K562 (cell line): ENCODE measurements around the gene RGS3. TPM values are rescaled to one million over a fixed set of nuclear protein-coding genes. Genes with fewer than 3 reads are reported as not detected.

Source experiments
- ATAC-seq: fragments of 200-7000 bp; cut with Tn5 transposase; 3 replicates; pipeline ENCODE4 v1.9.1; 2020; ENCODE audit warnings: moderate library complexity
- BruUV-seq: library from RNA; stranded (reverse); fragments of 400-500 nt; replicated peaks from 2 replicates; lab custom pipeline; 2021; lab: Mats Ljungman, UMichigan
- CTCF ChIA-PET: fragments of 300-600 bp; formaldehyde crosslinking; extraction: SDS; loops from one replicate; lab custom pipeline; 2021; ENCODE audit warnings: low intra/inter-chr PET ratio; lab: Yijun Ruan, JAX
- POLR2A ChIA-PET: fragments of 300-600, 350-650 bp; sonication (Branson Sonifier 250); formaldehyde crosslinking; extraction: SDS; loops from one replicate; lab custom pipeline; 2021; ENCODE audit warnings: antibody characterized with exemption, inconsistent platforms; lab: Yijun Ruan, JAX
- DNase-seq, 4 experiments: peaks; one replicate each; pipeline versions ENCODE4 v3.0.0 to v3.0.0-alpha.2; 2011 to 2018; ENCODE audit warnings: low spot score in 3 of 4, mixed read lengths in 3 of 4; ENCODE audit errors: extremely low read depth in 1 of 4
- FAIRE-seq: peaks from 2 replicates; lab custom pipeline; 2011; peaks lifted over from hg19 to GRCh38; lab: Jason Lieb, UNC
- H2AFZ ChIP-seq: 2 replicates; pipeline ENCODE4 v1.6.0; 2011; ENCODE audit warnings: low read depth, low read length, control low read depth, inconsistent platforms
- H3K27ac ChIP-seq: fragments of 200-600 bp; 3 replicates; pipeline ENCODE4 v1.8.0; 2011; ENCODE audit warnings: low read depth, mild to moderate bottlenecking, control low read depth, inconsistent platforms, low read length, moderate library complexity, mixed read lengths; ENCODE audit errors: extremely low read depth
- H3K27me3 ChIP-seq, 2 experiments: fragments of 300-600 bp in 1 of 2; 2 replicates in 1 of 2; 3 replicates in 1 of 2; pipeline versions ENCODE4 v1.6.0 to v1.8.0; 2011; ENCODE audit warnings: inconsistent platforms in 2 of 2, low read length in 2 of 2, mild to moderate bottlenecking in 1 of 2, mixed read lengths in 1 of 2, moderate library complexity in 1 of 2; ENCODE audit not compliant: control insufficient read depth in 2 of 2, insufficient read depth in 2 of 2
- H3K36me3 ChIP-seq: fragments of 300-600 bp; 3 replicates; pipeline ENCODE4 v1.8.0; 2011; ENCODE audit warnings: mild to moderate bottlenecking, low read length, inconsistent platforms; ENCODE audit not compliant: control insufficient read depth, insufficient read depth
- H3K4me1 ChIP-seq, 2 experiments: fragments of 200-600 bp in 1 of 2; replicated peaks in 1 of 2; 2 replicates in 1 of 2; 3 replicates in 1 of 2; pipeline versions ENCODE4 v1.5.1 to v1.8.0; 2011; ENCODE audit warnings: inconsistent platforms in 2 of 2, low read length in 2 of 2, mild to moderate bottlenecking in 1 of 2, mixed read lengths in 1 of 2, moderate library complexity in 1 of 2; ENCODE audit not compliant: control insufficient read depth in 2 of 2, insufficient read depth in 2 of 2
- H3K4me2 ChIP-seq: 2 replicates; pipeline ENCODE4 v1.6.1; 2011; ENCODE audit warnings: low read length, control low read depth, inconsistent platforms, mixed read lengths; ENCODE audit not compliant: insufficient read depth
- H3K4me3 ChIP-seq: fragments of 200-600 bp; sonication (generic), shearing (Covaris generic); 2 replicates; pipeline ENCODE4 v1.5.1; 2016; ENCODE audit warnings: control low read depth, inconsistent platforms
- H3K79me2 ChIP-seq: fragments of 200-600 bp; 3 replicates; pipeline ENCODE4 v1.8.0; 2011; ENCODE audit warnings: low read length, inconsistent platforms; ENCODE audit not compliant: control insufficient read depth, insufficient read depth
- H3K9ac ChIP-seq, 2 experiments: 2 replicates each; pipeline versions ENCODE4 v1.6.0 to v1.6.1; 2011; ENCODE audit warnings: low read depth in 2 of 2, low read length in 2 of 2, control low read depth in 1 of 2, inconsistent platforms in 1 of 2, mild to moderate bottlenecking in 1 of 2, mixed read lengths in 1 of 2; ENCODE audit not compliant: insufficient read depth in 1 of 2
- H3K9me1 ChIP-seq: one replicate; pipeline ENCODE4 v1.6.0; 2011; ENCODE audit warnings: inconsistent platforms, mild to moderate bottlenecking, low read length, moderate library complexity; ENCODE audit not compliant: control insufficient read depth, insufficient read depth
- H3K9me3 ChIP-seq: replicated peaks from 2 replicates; pipeline ENCODE4 v1.5.1; 2011; ENCODE audit warnings: low read depth, low read length, inconsistent platforms; ENCODE audit not compliant: control insufficient read depth, insufficient read depth
- H4K20me1 ChIP-seq: replicated peaks from 2 replicates; pipeline ENCODE4 v1.6.1; 2011; ENCODE audit warnings: low read length, inconsistent platforms, mixed read lengths; ENCODE audit not compliant: control insufficient read depth, insufficient read depth
- C11orf30 ChIP-seq: fragments of 450-650 bp; IDR thresholded peaks from 2 replicates; pipeline ENCODE4 v1.6.1; 2016; ENCODE audit warnings: low read depth, mild to moderate bottlenecking
- CHCHD3 ChIP-seq: fragments of 250-450 bp; sonication (Bioruptor Pico); IDR thresholded peaks from 2 replicates; pipeline ENCODE4 v2.1.2; 2022; ENCODE audit warnings: mild to moderate bottlenecking
- CREB5 ChIP-seq: fragments of 250-450 bp; sonication (Bioruptor Pico); IDR thresholded peaks from 2 replicates; pipeline ENCODE4 v1.5.0; 2020; ENCODE audit warnings: mild to moderate bottlenecking
- FOS ChIP-seq: IDR thresholded peaks from 3 replicates; pipeline ENCODE4 v1.6.1; 2011; ENCODE audit not compliant: insufficient read length; ENCODE audit errors: extremely low read depth
- HNRNPK ChIP-seq: fragments of 200-400 bp; formaldehyde crosslinking; IDR thresholded peaks from one replicate; pipeline ENCODE4 v1.6.1; 2018; ENCODE audit warnings: mild to moderate bottlenecking, low read depth, low read length; ENCODE audit not compliant: poor library complexity, severe bottlenecking
- MXI1 ChIP-seq: IDR thresholded peaks from 2 replicates; pipeline ENCODE4 v1.6.1; 2011; ENCODE audit warnings: low read depth, mild to moderate bottlenecking, improper control_type of control experiment, low read length
- RBM15 ChIP-seq: fragments of 200-400 bp; formaldehyde crosslinking; IDR thresholded peaks from 2 replicates; pipeline ENCODE4 v1.6.1; 2018; ENCODE audit warnings: mild to moderate bottlenecking, low read length, moderate library complexity; ENCODE audit not compliant: insufficient read depth
- SIN3A ChIP-seq, 2 experiments: fragments of 150-350 bp in 1 of 2; IDR thresholded peaks; 2 replicates each; pipeline ENCODE4 v1.6.1; 2011 to 2016; ENCODE audit warnings: borderline replicate concordance in 2 of 2, low read depth in 2 of 2, low read length in 2 of 2, mild to moderate bottlenecking in 2 of 2, moderate library complexity in 2 of 2; ENCODE audit not compliant: control insufficient read depth in 1 of 2
- SIX5 ChIP-seq, 2 experiments: IDR thresholded peaks; 2 replicates each; pipeline ENCODE4 v1.6.1; 2011; ENCODE audit warnings: low read length in 2 of 2, borderline replicate concordance in 1 of 2, low read depth in 1 of 2, mild to moderate bottlenecking in 1 of 2, moderate library complexity in 1 of 2; ENCODE audit not compliant: insufficient read depth in 1 of 2
- SMARCA4 ChIP-seq: fragments of 450-650 bp; IDR thresholded peaks from 2 replicates; pipeline ENCODE4 v1.6.1; 2016
- SNAPC5 ChIP-seq: fragments of 250-450 bp; sonication (Bioruptor Pico); IDR thresholded peaks from 2 replicates; pipeline ENCODE4 v1.8.0; 2021; ENCODE audit warnings: moderate library complexity, mild to moderate bottlenecking, inconsistent platforms
- SREBF1 ChIP-seq: fragments of 150-350 bp; IDR thresholded peaks from 2 replicates; pipeline ENCODE4 v1.6.1; 2014; ENCODE audit warnings: antibody characterized with exemption, low read depth, low read length, borderline replicate concordance
- YY1 ChIP-seq, 3 experiments: IDR thresholded peaks; 2 replicates each; pipeline ENCODE4 v1.6.1; 2011; ENCODE audit warnings: low read length in 2 of 3, mild to moderate bottlenecking in 2 of 3, moderate library complexity in 2 of 3, borderline replicate concordance in 1 of 3, control low read depth in 1 of 3, low read depth in 1 of 3; ENCODE audit not compliant: insufficient read depth in 3 of 3, insufficient replicate concordance in 2 of 3, control insufficient read depth in 1 of 3, insufficient read length in 1 of 3; ENCODE audit errors: extremely low read depth in 1 of 3
- ZNF512 ChIP-seq: IDR thresholded peaks from 2 replicates; pipeline ENCODE4 v1.6.1; 2016; ENCODE audit warnings: missing genetic modification characterization, missing compliant biosample characterization
- WGBS: fragments of 100-300 bp; shearing (Covaris generic); methylation state at CpG from one replicate; pipeline ENCODE4 v1.1.6; 2016; ENCODE audit warnings: low coverage, mixed read lengths; ENCODE audit not compliant: insufficient coverage; ENCODE audit errors: missing lambda C conversion rate; 5-methylcytosine and 5-hydroxymethylcytosine counted together
- in situ Hi-C: fragments of 300-500 bp; cut with MboI; formaldehyde crosslinking; loops from 4 replicates; pipeline ENCODE4 v1.15.0; 2018; ENCODE audit warnings: inconsistent platforms, mixed read lengths
- intact Hi-C: fragments of 100-400 bp; cut with micrococcal nuclease; formaldehyde crosslinking; loops from 2 replicates; pipeline ENCODE4 v1.14.2; 2022
- polyA plus RNA-seq, 8 experiments: library from polyadenylated mRNA; depleted of rRNA in 4 of 8; stranded (reverse) in 5 of 8; unstranded in 3 of 8; fragments of >200 nt; fragmentation: Nextera tagmentation in 2 of 8; fragmentation: Illumina TruSeq in 1 of 8; extraction: Ambion mirVana in 2 of 8; extraction: Trizol in 1 of 8; gene quantifications; 2 replicates each; pipeline versions ENCODE4 v1.2.1 to v1.2.3, GENCODE V29; 2011 to 2014; ENCODE audit warnings: inconsistent platforms in 1 of 8, missing spikeins in 1 of 8
- total RNA-seq, 7 experiments: library from RNA; depleted of rRNA in 6 of 7; stranded (reverse); fragments of >200 nt in 6 of 7; fragmentation: Illumina TruSeq in 2 of 7; extraction: Trizol in 2 of 7; gene quantifications; 2 replicates each; pipeline versions ENCODE4 v1.2.1 to v1.2.3, GENCODE V29; 2011 to 2021; ENCODE audit warnings: low replicate concordance in 1 of 7

The RGS3 gene
- total and polyA plus RNA-seq, 9 of the 15 experiments (the other 6 are each of a cell fraction or from before 2014, with no cell fraction given) = 0.08 to 2.9 (median 0.95) TPM

DNA sequence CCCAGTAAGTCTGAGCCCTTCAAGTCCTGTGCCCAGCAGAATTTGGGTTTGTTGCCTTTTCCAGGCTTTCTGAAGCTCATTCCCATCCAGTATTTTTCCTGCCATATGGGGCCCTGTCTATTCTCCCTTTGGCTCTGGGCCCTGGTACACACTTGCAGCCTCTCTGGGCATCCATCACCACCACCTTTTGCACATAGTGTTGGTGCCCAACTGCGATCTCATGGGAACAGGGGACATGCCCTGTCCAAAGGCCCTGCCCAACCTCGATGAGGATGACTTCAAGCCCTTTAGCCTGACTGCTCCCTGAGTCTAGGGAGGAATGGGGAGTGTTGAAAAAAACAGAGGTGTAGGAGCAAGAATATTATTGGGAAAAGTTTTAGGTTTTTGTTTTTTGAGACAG is 11.5 kb downstream of the RGS3 start:
- H3K27me3 ChIP-seq = peaks cover 36 to 50% of the 10 kb centered on the region in 2 experiments
- DNase-seq (no peak), FAIRE-seq (no peak), ATAC-seq (no peak)
- in situ Hi-C loops (no loop called here), intact Hi-C loops (no loop called here)
- H3K36me3 ChIP-seq = no peaks in the 10 kb centered on the region
- no peak overlapping the region for H2AFZ ChIP-seq
- POLR2A ChIA-PET = interaction anchor here (0.7 kb wide), 1 partner anchor 20 kb away, joined by 4 read pairs; no protein-coding TSS in a partner anchor
- H3K4me3 ChIP-seq = no peak overlapping the region
- no peak overlapping the region for H3K9ac ChIP-seq
- no peaks in the 10 kb centered on the region for H3K9me3 ChIP-seq
- H3K4me2 ChIP-seq = no peak overlapping the region
- H3K9me1 ChIP-seq = no peaks in the 10 kb centered on the region
- no TSS peak for BruUV-seq
- no peaks in the 10 kb centered on the region for H3K79me2 ChIP-seq
- CTCF ChIA-PET = no interaction called here
- H3K4me1 ChIP-seq = no peaks in the 10 kb centered on the region
- 0% methylated on average over 2 of the region's 2 CpGs for WGBS
- no peaks in the 10 kb centered on the region for H4K20me1 ChIP-seq
- H3K27ac ChIP-seq = no peak overlapping the region
- TF ChIP-seq CREB5 (CRISPR knock-in tag) (no peak), SNAPC5 (CRISPR knock-in tag) (no peak), C11orf30 (no peak), YY1 (IDR thresholded peaks at IDR 0.05; ENCODE audit: borderline replicate concordance in 1 of 3, control insufficient read depth in 1 of 3, extremely low read depth in 1 of 3, insufficient read depth in 3 of 3, insufficient read length in 1 of 3, insufficient replicate concordance in 2 of 3, low read depth in 1 of 3, low read length in 2 of 3) (no peak), SMARCA4 (no peak), RBM15 (no peak), FOS (no peak), ZNF512 (tag) (no peak), HNRNPK (no peak), MXI1 (no peak), SREBF1 (no peak), SIN3A (IDR thresholded peaks at IDR 0.05; ENCODE audit: borderline replicate concordance in 2 of 2, control insufficient read depth in 1 of 2, low read depth in 2 of 2, low read length in 2 of 2) (no peak), CHCHD3 (CRISPR knock-in tag) (no peak), SIX5 (IDR thresholded peaks at IDR 0.05; ENCODE audit: borderline replicate concordance in 1 of 2, insufficient read depth in 1 of 2, low read depth in 1 of 2, low read length in 2 of 2) (no peak)
